Omental fat pad (tissue), 4 donors: ENCODE results near the gene THAP4. TPM values are rescaled to one million over a fixed set of nuclear protein-coding genes. Genes with fewer than 3 reads are reported as not detected.
"Not testable (repeated sequence)": the region's sequence is repeated elsewhere in the genome, so short reads cannot be mapped to it uniquely, and the experiment has no call there.

Experiments
- ATAC-seq: fragments of 150-250 bp; one replicate; pipeline ENCODE4 v1.9.1; 2016; ENCODE audit warnings: mild to moderate bottlenecking, moderate library complexity; ENCODE audit not compliant: low FRiP score
- DNase-seq: peaks from one replicate; pipeline ENCODE4 v3.0.0-alpha.2; 2019; ENCODE audit warnings: low spot score
- total RNA-seq, 4 donors: library from RNA; depleted of rRNA; stranded (reverse); fragments of >200 nt; gene quantifications; one replicate each; pipeline ENCODE4 v1.1.0, GENCODE V29; 2016
- TF ChIP-seq, protein P1 (sequence below), 3 donors: fragments of 450-650 bp; IDR thresholded peaks; one replicate each; pipeline ENCODE4 v1.5.1; 2016 to 2017; ENCODE audit warnings: antibody characterized with exemption in 3 of 3, mild to moderate bottlenecking in 3 of 3, moderate library complexity in 2 of 3

THAP4 gene
- total RNA-seq, 4 donors from 2014 or later = 29.5 to 55.1 (median 44.8) TPM

DNA sequence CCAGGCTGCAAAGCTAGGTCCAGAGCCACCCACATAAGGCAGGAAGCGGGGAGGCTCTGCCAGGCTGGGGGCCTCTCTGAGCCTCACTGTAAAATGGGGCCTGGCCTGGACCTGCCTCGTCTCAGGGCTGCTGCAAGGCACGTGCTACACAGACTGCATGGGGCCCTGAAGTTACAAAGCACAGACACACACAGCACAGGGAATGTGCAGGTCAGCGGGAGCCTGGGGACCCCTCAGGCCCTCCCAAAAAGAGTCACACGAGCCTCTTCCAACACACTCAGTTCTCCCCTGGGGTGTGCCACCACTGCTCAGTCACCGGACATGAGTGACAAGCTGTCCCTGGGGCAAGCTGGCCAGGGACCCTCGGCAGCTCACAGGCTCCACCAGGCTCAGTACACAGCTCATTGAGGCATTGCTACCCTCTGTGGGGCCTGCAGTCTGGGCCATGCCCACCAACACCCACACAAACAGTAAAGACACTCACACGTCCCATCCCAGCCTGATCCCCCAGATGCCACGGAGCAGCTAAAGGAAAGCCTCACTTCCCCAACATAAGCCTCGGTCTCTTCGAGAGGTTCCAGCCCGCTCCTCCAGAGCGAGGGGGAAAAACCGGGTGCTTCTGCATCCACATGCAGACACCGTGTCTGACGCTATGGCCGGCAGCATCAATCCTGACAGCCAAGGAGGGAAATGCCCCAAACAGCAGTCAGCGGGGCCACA lies 44.7 kb downstream of the THAP4 start:
- TF ChIP-seq, protein P1, sequence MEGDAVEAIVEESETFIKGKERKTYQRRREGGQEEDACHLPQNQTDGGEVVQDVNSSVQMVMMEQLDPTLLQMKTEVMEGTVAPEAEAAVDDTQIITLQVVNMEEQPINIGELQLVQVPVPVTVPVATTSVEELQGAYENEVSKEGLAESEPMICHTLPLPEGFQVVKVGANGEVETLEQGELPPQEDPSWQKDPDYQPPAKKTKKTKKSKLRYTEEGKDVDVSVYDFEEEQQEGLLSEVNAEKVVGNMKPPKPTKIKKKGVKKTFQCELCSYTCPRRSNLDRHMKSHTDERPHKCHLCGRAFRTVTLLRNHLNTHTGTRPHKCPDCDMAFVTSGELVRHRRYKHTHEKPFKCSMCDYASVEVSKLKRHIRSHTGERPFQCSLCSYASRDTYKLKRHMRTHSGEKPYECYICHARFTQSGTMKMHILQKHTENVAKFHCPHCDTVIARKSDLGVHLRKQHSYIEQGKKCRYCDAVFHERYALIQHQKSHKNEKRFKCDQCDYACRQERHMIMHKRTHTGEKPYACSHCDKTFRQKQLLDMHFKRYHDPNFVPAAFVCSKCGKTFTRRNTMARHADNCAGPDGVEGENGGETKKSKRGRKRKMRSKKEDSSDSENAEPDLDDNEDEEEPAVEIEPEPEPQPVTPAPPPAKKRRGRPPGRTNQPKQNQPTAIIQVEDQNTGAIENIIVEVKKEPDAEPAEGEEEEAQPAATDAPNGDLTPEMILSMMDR (IDR thresholded peaks at IDR 0.05) = no peak
- no peak for ATAC-seq
- no peak for DNase-seq

DNA sequence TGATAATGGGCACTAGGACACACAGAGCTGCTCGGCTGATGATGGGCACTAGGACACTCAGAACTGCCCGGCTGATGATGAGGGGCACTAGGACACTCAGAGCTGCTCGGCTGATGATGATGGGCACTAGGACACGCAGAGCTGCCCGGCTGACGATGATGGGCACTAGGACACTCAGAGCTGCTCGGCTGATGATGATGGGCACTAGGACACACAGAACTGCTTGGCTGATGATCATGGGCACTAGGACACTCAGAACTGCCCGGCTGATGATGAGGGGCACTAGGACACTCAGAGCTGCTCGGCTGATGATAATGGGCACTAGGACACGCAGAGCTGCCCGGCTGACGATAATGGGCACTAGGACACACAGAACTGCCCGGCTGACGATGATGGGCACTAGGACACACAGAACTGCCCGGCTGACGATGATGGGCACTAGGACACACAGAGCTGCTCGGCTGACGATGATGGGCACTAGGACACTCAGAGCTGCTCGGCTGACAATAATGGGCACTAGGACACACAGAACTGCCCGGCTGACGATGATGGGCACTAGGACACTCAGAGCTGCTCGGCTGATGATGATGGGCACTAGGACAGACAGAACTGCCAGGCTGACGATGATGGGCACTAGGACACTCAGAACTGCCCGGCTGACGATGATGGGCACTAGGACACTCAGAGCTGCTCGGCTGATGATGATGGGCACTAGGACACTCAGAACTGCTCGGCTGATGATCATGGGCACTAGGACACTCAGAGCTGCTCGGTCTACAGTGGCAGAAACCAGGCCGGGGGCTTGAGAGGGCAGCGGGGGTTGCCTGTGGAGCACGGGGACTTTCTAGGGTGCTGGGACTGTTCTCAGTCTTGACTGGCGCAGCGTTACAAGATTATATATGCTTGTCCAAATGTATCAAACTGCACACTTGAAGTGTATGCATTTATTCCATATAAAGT lies 46.2 kb downstream of the THAP4 start:
- not testable (repeated sequence) for DNase-seq, ATAC-seq

DNA sequence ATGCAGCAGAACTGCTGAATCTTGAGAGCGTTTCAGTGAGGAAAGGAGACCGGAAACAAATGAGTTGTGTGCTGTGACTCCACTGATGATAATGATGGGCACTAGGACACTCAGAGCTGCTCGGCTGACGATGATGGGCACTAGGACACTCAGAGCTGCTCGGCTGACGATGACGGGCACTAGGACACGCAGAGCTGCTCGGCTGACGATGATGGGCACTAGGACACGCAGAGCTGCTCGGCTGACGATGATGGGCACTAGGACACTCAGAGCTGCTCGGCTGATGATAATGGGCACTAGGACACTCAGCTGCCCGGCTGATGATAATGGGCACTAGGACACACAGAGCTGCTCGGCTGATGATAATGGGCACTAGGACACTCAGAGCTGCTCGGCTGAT lies 47.1 kb downstream of the THAP4 start:
- not testable (repeated sequence) for DNase-seq

DNA sequence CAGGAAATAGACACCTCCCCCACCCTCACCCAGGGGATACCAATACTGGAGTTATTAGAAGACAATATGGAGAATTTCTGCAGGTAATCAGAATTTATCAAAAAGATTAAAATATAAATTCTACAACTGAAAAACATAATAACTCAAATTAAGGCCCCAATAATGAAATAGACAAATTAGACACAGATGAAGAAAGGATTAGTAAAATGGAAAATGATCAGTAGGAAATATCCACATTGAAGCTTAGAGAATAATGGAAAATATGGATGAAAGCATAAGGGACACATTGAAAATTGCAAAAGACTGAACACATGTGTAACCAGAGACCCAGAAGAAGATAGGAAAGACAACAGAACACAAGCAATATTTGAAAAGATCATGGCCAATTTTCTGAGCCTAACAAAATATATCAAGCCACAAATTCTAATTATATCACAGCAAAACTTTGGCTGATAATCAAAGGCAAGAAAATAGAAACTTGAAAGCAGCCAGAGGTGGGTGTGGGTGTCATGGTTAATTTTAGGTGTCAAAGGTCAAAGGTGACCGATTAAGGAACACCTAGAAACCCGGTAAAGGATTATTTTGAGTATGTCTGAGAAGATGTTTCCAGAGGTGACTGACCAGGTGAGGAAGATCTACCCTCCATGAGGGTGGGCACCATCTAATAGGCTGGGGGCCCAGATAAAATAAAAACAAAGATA lies 50.2 kb downstream of the THAP4 start:
- TF ChIP-seq, protein P1 (IDR thresholded peaks at IDR 0.05) = no peak
- DNase-seq (no peak), ATAC-seq (no peak)

More for the DNA sequence above, 47.1 kb downstream of the THAP4 start:
- not testable (repeated sequence) for ATAC-seq

DNA sequence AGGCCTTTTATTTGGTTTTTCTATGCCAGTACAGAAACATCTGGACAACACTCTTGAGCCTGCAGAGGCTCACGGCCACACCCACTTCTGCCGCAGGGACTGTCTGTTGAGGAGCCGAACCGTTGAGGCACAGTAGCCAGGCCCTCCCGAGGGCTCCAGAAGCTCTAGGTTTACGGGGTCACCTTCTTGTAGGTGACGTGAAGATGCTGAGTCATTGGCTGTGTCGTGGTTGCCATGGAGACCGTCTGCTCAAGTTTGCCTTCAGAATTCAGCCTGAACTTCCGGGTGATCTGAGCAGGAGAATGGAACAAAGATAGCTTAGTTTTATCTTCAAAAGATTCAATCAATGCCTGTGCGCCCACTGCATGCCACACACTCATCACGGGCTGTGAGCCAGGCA lies 52.5 kb downstream of the THAP4 start:
- ATAC-seq (no peak), DNase-seq (no peak)
- TF ChIP-seq, protein P1 (IDR thresholded peaks at IDR 0.05) = no peak

DNA sequence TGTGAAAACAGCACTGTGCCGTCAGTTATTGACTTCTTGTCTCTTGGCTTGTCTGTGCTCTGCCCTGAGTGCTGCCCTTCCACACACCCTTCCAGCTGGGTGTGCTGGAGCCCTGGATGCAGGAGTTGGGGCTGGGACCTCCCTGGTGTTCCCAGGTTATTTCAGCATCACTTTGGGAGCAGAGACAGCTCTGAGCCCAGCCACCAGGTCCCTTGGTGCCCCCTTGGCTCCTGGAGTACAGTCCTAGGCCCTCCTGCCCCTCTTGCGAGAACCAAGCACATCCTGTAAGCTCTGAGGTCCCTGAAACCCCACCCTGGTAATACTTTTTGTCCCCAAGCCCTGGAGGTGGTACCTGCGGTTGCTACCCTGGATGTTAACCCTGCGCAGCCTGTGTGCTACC lies 54.2 kb downstream of the THAP4 start:
- DNase-seq = no peak
- ATAC-seq = no peak
- TF ChIP-seq, protein P1 (IDR thresholded peaks at IDR 0.05) = no peak

DNA sequence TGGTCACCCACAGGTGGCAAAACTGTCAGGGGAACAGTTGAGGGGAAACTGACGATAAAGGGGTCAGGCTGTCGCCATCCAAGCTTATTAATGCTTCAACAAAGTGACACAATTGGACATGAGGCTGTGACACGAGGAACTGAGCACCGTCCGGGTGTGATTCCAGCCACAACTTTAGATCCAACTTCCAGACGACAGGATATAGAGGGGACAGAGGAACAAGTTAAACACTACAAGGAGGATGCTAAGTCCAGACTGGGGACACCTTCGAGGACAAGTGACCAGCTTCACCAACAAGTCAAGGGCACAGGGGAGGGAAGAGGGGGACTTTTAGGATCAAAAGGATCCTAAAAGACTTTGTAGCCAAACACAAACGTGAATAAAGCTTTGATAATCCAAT lies 54.6 kb downstream of the THAP4 start:
- DNase-seq (no peak), ATAC-seq (no peak)
- TF ChIP-seq, protein P1 (IDR thresholded peaks at IDR 0.05) = no peak
